ENCODE results near the gene CDK5RAP1. TPM values are rescaled to one million over a fixed set of nuclear protein-coding genes. Genes with fewer than 3 reads are reported as not detected.
"Not testable (repeated sequence)": the region's sequence is repeated elsewhere in the genome, so short reads cannot be mapped to it uniquely, and the experiment has no call there.

CDK5RAP1 gene
- 31.9 and 50.5 TPM in 2 replicates for total RNA-seq (2014; rRNA removed; shearing (Covaris generic))

DNA sequence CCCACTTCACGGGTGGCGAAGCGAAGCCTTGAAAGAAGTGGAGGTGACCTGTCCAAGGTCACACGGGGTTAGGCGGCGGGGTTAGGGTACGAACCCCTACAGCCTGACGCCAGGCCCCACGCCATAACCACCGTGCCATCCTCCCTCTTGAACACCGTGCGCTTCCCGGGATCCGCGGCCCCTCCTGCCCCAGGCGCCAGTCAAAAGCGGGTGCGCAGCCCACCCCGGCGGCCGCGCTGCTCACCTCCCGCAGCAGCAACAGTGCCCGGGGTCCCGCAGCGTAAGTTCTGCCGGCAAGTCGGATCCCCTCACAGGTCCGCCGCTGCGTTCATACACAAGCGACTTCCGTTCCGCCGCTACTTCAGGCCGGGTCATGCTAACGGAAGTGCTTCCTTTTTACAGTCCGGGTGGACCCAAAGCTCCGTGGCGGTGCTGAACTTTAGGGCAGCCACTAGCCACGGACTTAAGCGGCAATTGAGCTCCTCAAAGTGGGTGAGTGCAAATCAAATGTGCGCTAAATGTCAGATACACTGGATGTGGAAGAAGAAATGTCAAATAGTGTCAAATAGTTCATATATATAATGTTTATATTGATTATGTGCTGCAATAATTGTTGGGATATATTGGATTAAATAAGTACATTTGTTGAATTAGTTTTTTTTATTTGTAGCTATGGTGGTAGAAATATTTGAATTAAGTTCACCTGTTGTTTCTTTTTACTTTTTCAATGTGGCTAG, at the start of gene CDK5RAP1:
Gene CDK5RAP1, minus strand, starts transcription at position 336 of the 737 bp plus-strand sequence. CDS start 4,455 bp downstream, outside the sequence.
- DNase-seq (ENCODE audit: low read depth): peak; percentile 89

- peak; percentile 37 for DNase-seq (ENCODE audit: low read depth)
These were observed 49.5 kb upstream of the CDK5RAP1 start for GRCh38 chr20:33450867-33451266.

GRCh38 chr20:33445881-33446625, 44.7 kb upstream of the CDK5RAP1 start:
- no peak for DNase-seq (ENCODE audit: low read depth)

DNA sequence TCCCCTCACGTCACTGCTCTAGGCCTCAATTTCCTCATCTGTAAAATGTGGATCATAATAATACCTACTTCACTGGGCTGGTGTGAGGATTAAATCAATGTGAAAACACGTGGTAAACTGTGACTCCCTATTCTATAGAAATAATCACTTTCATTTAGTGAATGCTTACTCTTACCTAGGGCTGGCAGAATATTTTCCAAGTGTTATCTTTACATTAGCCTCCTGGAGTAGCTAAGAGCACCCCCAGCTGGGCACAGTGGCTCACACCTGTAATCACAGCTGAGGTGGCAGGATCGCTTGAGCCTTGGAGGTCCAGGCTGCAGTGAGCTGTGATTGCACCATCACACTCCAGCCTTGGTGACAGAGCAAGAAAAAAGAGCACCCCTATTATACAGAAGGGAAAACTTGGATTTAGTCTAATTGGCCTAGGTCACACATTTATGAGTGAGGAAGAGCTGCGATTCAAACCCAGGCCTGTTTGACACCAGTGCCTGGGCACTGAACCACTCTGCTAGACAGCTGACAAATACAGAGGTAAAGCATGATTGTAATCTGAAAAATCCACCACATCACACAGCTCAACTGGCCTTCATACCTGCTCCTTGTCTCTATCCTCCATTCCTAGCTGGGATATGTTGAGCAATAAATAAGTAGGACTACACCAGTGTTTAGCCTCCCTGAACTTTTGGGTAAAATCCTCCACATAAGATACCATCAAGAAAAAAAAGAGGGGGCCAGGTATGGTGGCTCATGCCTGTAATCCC, 43.7 kb upstream of the CDK5RAP1 start:
- peak; percentile 14 for DNase-seq (ENCODE audit: low read depth)

DNA sequence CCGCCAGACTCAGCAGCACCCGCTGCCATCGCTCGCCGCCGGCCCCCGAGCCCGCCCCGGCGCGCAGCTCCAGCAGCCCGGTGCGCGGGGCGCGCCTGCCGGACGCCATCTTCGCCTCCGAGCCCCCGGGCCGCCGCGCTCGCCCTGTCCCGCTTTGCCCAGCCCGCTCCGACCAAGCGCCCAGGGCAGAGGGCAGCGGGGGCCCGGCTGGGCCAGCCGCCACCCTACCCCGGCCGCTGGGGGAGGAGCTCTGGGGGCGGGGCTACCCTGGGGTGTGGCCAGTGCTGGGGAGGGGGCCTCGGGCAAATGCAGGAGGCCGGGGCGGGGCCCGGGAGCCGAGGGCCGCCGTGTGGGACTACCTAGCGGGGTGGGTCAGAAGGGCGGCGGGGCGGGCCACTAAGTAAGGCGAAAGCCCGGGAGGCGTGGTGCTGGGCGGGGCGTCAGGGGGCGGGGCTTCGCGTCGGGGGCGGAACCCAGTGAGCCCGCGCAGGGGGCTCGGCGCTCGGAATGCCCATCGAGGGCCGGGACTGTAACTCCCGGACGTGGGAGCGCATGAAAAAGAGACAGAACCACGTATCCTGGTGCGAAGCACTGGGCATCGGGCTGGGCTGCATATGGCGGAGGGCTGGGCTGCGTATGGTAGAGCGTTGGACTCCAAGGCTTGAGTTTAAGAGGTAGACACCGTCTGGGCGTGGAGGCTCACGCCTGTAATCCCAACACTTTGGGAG, 42.4 kb upstream of the CDK5RAP1 start, which contains the start of gene SNTA1:
Gene SNTA1, minus strand, starts transcription at position 252 of the 728 bp plus-strand sequence. Its CDS starts 143 bp downstream, at position 109.
- peak; percentile 83 for DNase-seq (ENCODE audit: low read depth)

GRCh38 chr20:33443006-33443511, 41.7 kb upstream of the CDK5RAP1 start:
- DNase-seq (ENCODE audit: low read depth): peak; percentile 10

- DNase-seq (ENCODE audit: low read depth): no peak
These were observed 41.1 kb upstream of the CDK5RAP1 start for GRCh38 chr20:33442136-33443005.

DNA sequence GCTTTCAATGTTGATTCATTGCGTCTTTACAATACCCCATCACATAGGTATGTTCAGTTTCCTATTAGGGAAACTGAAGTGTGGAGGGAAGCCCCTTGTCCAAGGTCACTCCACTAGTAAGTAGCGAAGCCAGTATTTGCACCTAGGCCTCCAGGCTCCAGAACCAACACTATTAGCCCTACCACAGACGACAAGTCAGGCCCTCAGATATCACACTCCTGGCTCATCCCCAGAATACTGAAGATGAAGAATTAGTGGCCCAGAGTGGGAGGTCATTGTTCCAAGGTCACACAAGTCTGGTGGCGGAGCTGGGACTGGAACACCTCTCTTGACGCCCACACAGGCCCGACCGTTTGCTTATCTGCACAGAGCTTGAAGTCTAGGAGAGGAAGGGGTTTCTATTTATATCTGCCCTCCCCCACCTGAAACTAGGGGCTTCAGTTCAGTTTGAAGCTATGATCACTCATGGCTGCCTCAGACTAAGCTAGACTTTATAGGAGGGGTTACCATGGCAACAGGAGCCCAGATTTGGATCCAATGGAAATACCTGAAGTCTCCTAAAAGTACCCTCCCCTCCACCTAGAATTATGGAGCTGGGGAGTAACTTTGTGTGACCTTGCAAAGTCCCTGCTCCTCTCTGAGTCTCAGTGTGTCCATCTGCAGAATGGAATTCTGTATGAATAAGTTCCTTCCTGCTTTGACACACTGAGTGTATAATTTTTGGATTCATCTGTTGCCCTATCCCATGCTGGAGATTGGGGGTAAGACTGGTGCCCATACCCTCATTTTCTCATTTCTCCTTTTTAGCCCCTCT, 40.0 kb upstream of the CDK5RAP1 start:
- DNase-seq (ENCODE audit: low read depth): no peak

DNA sequence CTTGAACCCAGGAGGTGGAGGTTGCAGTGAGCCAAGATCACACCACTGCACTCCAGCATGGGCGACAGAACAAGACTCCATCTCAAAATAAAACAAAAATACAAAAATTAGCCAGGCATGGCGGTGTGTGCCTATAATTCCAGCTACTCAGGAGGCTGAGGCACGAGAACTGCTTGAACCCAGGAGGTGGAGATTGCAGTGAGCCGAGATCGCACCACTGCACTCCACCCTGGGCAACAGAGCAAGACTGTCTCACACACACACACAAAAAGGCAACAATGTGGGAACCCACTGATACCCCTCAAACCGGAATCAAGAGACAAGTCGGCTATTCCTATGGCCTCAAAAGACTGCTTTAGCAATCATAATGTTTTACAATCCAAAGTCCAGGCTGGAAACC, 39.2 kb upstream of the CDK5RAP1 start:
- DNase-seq (ENCODE audit: low read depth): not testable (repeated sequence)

GRCh38 chr20:33438481-33438880, 37.2 kb upstream of the CDK5RAP1 start:
- DNase-seq (ENCODE audit: low read depth): no peak

DNA sequence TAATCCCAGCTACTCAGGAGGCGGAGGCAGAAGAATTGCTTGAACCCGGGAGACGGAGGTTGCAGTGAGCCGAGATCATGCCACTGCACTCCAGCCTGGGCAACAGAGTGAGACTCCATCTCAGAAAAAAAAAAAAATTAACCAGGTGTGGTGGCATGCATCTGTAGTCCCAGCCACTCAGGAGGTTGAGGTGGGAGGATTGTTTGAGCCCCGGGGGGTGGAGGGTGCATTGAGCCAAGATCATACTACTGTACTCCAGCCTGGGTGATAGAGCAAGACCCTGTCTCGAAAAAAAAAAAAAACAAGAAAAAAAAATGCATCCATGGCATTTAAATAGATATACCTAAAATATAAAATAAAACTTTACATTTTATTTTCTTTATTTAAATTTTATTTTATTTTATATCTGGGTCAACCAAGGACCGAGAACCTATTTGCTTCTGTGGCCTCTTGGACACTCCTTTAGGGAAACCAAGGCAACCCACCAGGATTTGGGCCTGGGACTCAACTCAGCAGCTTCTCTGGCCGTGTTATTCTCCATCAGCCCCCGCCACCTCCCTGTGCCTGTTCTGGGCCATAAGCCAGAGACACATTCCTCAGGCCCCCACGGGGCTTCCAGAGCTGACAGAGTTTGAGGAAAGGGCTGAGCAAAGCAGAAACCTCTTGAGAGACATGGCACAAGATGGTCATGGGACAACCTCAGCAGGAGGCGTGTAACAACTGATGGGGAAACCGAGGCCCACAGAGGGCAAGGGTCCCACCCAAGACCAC, 36.0 kb upstream of the CDK5RAP1 start:
- peak; percentile 31 for DNase-seq (ENCODE audit: low read depth)

- no peak for DNase-seq (ENCODE audit: low read depth)
These were observed 33.1 kb upstream of the CDK5RAP1 start for GRCh38 chr20:33434434-33434833.

DNA sequence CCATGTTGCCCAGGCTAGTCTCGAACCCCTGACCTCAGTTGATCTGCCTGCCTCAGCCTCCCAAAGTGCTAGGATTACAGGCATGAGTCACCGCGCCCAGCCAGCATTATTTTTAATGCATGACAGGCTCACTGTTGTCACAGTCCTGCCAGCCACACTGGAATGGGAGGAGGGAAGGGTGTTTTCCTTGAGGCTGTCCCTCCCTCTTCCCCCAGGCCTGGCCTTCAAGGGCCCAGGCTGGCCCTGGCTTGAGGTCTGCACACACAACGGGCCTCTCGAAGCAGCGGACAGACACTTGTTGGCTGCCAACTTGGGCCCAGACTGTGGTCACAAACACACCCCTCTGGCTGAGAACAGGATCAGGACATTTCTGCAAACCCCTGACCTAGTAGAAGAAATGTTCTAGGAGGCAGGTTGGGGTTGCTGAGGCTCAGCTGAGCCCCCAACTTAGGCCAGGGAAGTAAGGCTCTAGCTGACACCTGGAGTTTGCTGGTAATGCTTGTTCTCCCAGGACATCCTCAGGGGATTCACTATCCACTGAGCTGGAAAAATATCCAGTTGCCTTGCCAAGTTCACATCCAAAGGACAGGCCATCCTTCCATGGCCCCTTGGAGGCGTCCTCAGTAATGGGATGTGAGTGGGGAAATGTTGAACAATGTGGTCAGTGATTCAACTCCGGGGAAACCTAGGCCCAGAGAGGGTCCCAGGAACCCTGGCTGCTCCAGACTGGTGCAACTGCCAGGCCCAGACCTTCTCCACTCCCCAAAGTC, 32.3 kb upstream of the CDK5RAP1 start:
- DNase-seq (ENCODE audit: low read depth): peak; percentile 23

DNA sequence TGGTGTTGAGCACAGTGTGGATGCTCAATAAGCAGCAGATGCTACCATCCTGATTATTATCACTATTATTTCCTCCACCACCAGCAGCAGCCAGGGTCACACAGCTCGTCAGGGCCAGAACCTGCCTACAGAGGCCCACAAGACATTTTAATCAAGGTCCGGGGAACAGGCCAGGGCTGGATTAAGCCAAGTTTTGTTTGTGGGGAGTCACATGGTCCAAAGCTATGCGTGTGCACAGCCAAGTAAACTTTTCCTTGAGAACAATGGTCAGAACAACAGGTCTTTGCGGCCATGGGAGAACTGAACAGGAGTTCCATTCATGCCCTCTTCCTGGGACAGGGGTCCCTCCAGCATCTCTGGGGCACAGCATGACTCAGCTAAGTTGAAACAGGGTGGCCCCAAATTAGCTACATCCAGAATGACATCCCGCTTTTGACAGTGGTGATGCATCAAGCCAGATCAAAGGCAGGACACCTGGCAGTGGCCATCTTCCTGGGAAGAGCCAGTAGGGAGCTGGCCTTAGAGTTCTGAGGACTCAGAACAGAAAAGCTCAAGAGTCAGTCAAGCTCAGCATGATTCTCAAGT, 30.6 kb upstream of the CDK5RAP1 start:
- no peak for DNase-seq (ENCODE audit: low read depth)

- not testable (repeated sequence) for DNase-seq (ENCODE audit: low read depth)
These were observed 22.6 kb upstream of the CDK5RAP1 start for GRCh38 chr20:33423875-33424274.

DNA sequence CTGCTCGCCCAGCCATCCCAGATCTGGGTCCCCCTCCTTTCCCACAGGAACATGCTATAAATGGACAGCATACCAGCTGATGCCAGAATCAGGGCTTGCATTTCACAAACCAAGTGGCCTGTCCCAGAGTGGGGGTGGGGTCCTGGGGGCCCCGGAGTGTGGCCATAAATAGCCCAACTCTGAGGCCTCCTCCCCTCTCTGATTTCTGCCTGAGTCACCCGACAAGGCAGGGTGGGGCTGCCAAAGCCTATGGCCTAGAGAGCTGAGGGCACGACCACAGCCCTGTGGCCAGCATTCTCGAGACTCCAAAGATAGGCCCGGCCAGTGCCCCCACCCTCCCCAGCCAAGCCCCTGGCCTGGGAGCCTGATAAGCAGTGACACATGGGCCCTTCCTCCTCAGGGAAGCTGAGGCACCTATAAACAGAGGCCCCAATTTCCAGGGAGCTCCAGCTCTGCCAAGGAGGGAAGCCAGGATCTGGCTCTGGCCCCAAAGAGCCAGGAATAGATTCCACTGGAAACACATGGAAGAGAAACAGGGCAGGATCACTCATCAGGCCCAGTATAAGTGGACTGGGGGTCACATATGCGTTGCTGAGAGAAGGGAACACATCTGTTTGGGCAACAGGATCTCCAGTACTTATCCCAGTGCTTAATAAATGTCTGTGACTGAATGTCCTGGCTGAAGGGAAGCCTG, 22.0 kb upstream of the CDK5RAP1 start:
- DNase-seq (ENCODE audit: low read depth): peak; percentile 61

Measured in Daoy (cell line).